Heart left ventricle (tissue), 13 donors: ENCODE results near the gene ZFP64.

ENCODE experiments used
- CTCF ChIP-seq, 12 donors: fragments of 200-600 bp; sonication (generic) in 4 of 12; IDR thresholded peaks; one replicate each; pipeline versions ENCODE4 v1.5.0 to v1.8.0; 2018 to 2022; ENCODE audit warnings: antibody characterized with exemption in 12 of 12, mild to moderate bottlenecking in 5 of 12
- POLR2A ChIP-seq, 2 donors: fragments of 450-650 bp; IDR thresholded peaks; one replicate each; pipeline ENCODE4 v1.6.1; 2017; ENCODE audit warnings: antibody characterized with exemption in 2 of 2, mild to moderate bottlenecking in 2 of 2, moderate library complexity in 2 of 2
- donor health status: ischemic (EF 13 %, LVEDD 7.1; RV severe dilation, severe dysfunction).
- donor health status: DM: no; HTN: yes; CAD: no.
- donor health status: DM: no; HTN: no; CAD: no.
- donor health status: ischemic (EF 25% LVEDD 6.9; RV normal size, moderate dysfunction).
- donor health status: ischemic (EF 25% LVEDD 5.7; RV mildly dilated, moderate dysfunction).
- donor health status: ischemic (EF 35%, LVEDD 5.7; RV mildly dilated, moderate dysfunction).
- donor health status: nonischemic (EF 11% LVEDD 7.7; RV severe dilation, severe dysfunction).
- donor health status: DM: yes; HTN: yes; CAD: no.
- donor health status: PGD.
- donor health status: ischemic (EF 29% LVEDD 5.4; RV normal size, mild dysfunction).
- donor health status: nonischemic (EF 23%, LVEDD 6.1; RV moderate dilation, normal function).

DNA sequence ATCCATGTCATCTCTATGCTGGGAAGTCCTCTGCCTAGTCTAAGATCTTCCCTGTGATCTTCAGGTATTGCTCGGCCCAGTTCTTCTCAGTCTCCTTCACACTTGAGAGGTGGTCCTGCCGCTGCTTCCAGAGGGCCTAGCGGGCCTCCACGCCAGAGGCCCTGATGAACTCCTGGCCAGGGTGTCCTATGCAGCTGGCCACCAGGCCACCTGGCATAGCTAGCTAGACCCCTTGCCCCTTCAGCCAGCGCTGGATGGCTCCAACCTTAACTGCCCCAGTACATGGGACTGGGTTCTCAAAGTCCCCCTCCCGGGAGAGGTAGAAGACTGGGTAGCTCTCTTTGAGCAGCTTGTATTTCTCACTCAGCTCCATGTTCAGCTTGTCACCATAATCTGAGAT is 81.1 kb downstream of the ZFP64 start:
- TF ChIP-seq CTCF (IDR thresholded peaks at IDR 0.05) (no peak), POLR2A (IDR thresholded peaks at IDR 0.05) (no peak)
